GM23248 (cell line): Measurements from ENCODE around the gene PCDHGC3. TPM values are rescaled to one million over a fixed set of nuclear protein-coding genes. Genes with fewer than 3 reads are reported as not detected.
A peak's percentile ranks its signal among the peaks of the same experiment; 100 is the strongest.

ENCODE experiments used
- DNase-seq: peaks from one replicate; pipeline ENCODE4 v3.0.0-alpha.2; 2015
- H2AFZ ChIP-seq: fragments of 200-600 bp; sonication (generic); 2 replicates; pipeline ENCODE4 v1.6.1; 2016; ENCODE audit warnings: antibody characterized with exemption
- H3F3A ChIP-seq: fragments of 200-600 bp; sonication (generic); 2 replicates; pipeline ENCODE4 v1.6.1; 2016; ENCODE audit warnings: mild to moderate bottlenecking, antibody characterized with exemption, mixed run types; ENCODE audit not compliant: insufficient read depth
- H3K27ac ChIP-seq: fragments of 200-600 bp; sonication (generic); 2 replicates; pipeline ENCODE4 v1.5.1; 2016; ENCODE audit warnings: mild to moderate bottlenecking
- H3K27me3 ChIP-seq: fragments of 200-600 bp; sonication (generic); replicated peaks from 2 replicates; pipeline ENCODE4 v1.6.1; 2016; ENCODE audit warnings: mild to moderate bottlenecking; ENCODE audit not compliant: insufficient read depth
- H3K36me3 ChIP-seq: fragments of 200-600 bp; sonication (generic); 2 replicates; pipeline ENCODE4 v1.6.1; 2016; ENCODE audit warnings: low read depth, mild to moderate bottlenecking
- H3K4me1 ChIP-seq: fragments of 200-600 bp; sonication (generic); 2 replicates; pipeline ENCODE4 v1.6.1; 2016; ENCODE audit warnings: mild to moderate bottlenecking; ENCODE audit not compliant: insufficient read depth
- H3K4me2 ChIP-seq: fragments of 200-600 bp; sonication (generic); one replicate; pipeline ENCODE4 v1.6.1; 2016; ENCODE audit warnings: mild to moderate bottlenecking; ENCODE audit not compliant: unreplicated experiment
- H3K4me3 ChIP-seq: fragments of 200-600 bp; sonication (generic); 2 replicates; pipeline ENCODE4 v1.5.1; 2016; ENCODE audit warnings: mild to moderate bottlenecking
- H3K79me2 ChIP-seq: fragments of 200-600 bp; sonication (generic); 2 replicates; pipeline ENCODE4 v1.6.1; 2016; ENCODE audit warnings: mild to moderate bottlenecking; ENCODE audit not compliant: insufficient read depth
- H3K9ac ChIP-seq: fragments of 200-600 bp; sonication (generic); 2 replicates; pipeline ENCODE4 v1.6.1; 2016; ENCODE audit warnings: mild to moderate bottlenecking
- H3K9me2 ChIP-seq: fragments of 200-600 bp; sonication (generic); 2 replicates; pipeline ENCODE4 v1.6.1; 2016; ENCODE audit warnings: mixed run types, mild to moderate bottlenecking, moderate library complexity; ENCODE audit not compliant: insufficient read depth
- H3K9me3 ChIP-seq: fragments of 200-600 bp; sonication (generic); one replicate; pipeline ENCODE4 v1.6.1; 2017; ENCODE audit warnings: low read depth
- H4K20me1 ChIP-seq: fragments of 200-600 bp; sonication (generic); 2 replicates; pipeline ENCODE4 v1.6.0; 2016; ENCODE audit not compliant: insufficient read depth
- EZH2 ChIP-seq: fragments of 200-600 bp; sonication (generic); IDR thresholded peaks from 2 replicates; pipeline ENCODE4 v1.6.1; 2018; ENCODE audit warnings: antibody characterized with exemption, mild to moderate bottlenecking; ENCODE audit not compliant: insufficient read depth, poor library complexity, severe bottlenecking
- EZH2phosphoT487 ChIP-seq: fragments of 200-600 bp; sonication (generic); IDR thresholded peaks from 2 replicates; pipeline ENCODE4 v1.6.1; 2018; ENCODE audit warnings: antibody characterized with exemption, moderate library complexity, mild to moderate bottlenecking, low read depth; ENCODE audit not compliant: insufficient read depth
- WGBS, 2 experiments: methylation state at CpG; one replicate each; pipeline ENCODE4 v1.1.6; 2015 to 2017; ENCODE audit warnings: low lambda C conversion rate in 2 of 2, low coverage in 1 of 2; ENCODE audit errors: missing lambda C conversion rate in 2 of 2; 5-methylcytosine and 5-hydroxymethylcytosine counted together
- in situ Hi-C: fragments of 300-500 bp; cut with MboI; formaldehyde crosslinking; loops from 2 replicates; pipeline ENCODE4 v1.15.0; 2020
- polyA plus RNA-seq: library from polyadenylated mRNA; unstranded; fragments of >200 nt; fragmentation: Nextera tagmentation; extraction: Ambion mirVana; gene quantifications from 2 replicates; pipeline ENCODE4 v1.2.1, GENCODE V29; 2016
- total RNA-seq: library from RNA; depleted of rRNA; stranded (reverse); fragments of >200 nt; shearing (Covaris generic); gene quantifications from 2 replicates; pipeline ENCODE4 v1.2.3, GENCODE V29; 2014

The PCDHGC3 gene
- total and polyA plus RNA-seq, 2 experiments from 2014 or later = 44.6 to 74.4 TPM

GRCh38 chr5:141514330-141515133 is 38.8 kb downstream of the PCDHGC3 start:
- Histone ChIP-seq H3K4me1 (peaks cover 72% of the 10 kb centered on the region), H3K27ac (peak overlapping the region; percentile 94), H3K9me3 (no peaks in the 10 kb centered on the region), H3K27me3 (no peaks in the 10 kb centered on the region), H4K20me1 (no peaks in the 10 kb centered on the region), H2AFZ (no peak overlapping the region), H3K4me2 (peak overlapping the region; percentile 81), H3K36me3 (0 out of 2 replicates have a peak, but pooled peaks cover 3% of the 10 kb centered on the region), H3K4me3 (peak overlapping the region; percentile 69), H3K9me2 (no peaks in the 10 kb centered on the region), H3F3A (peaks cover 50% of the 10 kb centered on the region), H3K9ac (peak overlapping the region; percentile 90), H3K79me2 (peaks cover 8% of the 10 kb centered on the region; the same call in 1 of the 2 replicates)
- in situ Hi-C loops = no loop called here
- WGBS, 2 experiments = 17 to 18% methylated on average over 6 of the region's 6 CpGs
- DNase-seq = peak; percentile 73
- TF ChIP-seq EZH2 (no peak), EZH2phosphoT487 (no peak)

GRCh38 chr5:141515141-141515540 is 39.4 kb downstream of the PCDHGC3 start:
- 95 to 96% methylated on average over 3 of the region's 3 CpGs for WGBS, 2 experiments
- H3K4me1 ChIP-seq = peaks cover 73% of the 10 kb centered on the region
- 0 out of 2 replicates have a peak, but pooled peaks cover 3% of the 10 kb centered on the region for H3K36me3 ChIP-seq
- H4K20me1 ChIP-seq = no peaks in the 10 kb centered on the region
- H3K27me3 ChIP-seq = no peaks in the 10 kb centered on the region
- peak overlapping the region; percentile 90 for H3K9ac ChIP-seq
- no peak for TF ChIP-seq EZH2phosphoT487
- no peak for TF ChIP-seq EZH2
- peak overlapping the region; percentile 81 for H3K4me2 ChIP-seq
- no peaks in the 10 kb centered on the region for H3K9me3 ChIP-seq
- no peak overlapping the region for H3K4me3 ChIP-seq
- peaks cover 50% of the 10 kb centered on the region for H3F3A ChIP-seq
- no peaks in the 10 kb centered on the region for H3K9me2 ChIP-seq
- H3K79me2 ChIP-seq = peaks cover 8% of the 10 kb centered on the region; the same call in 1 of the 2 replicates
- no peak overlapping the region for H2AFZ ChIP-seq
- peak overlapping the region; percentile 94 for H3K27ac ChIP-seq
- no peak for DNase-seq
- in situ Hi-C loops = no loop called here

GRCh38 chr5:141515946-141516671 is 40.3 kb downstream of the PCDHGC3 start:
- WGBS, 2 experiments = 67 to 71% methylated on average over 4 of the region's 4 CpGs
- H3F3A ChIP-seq = peaks cover 59% of the 10 kb centered on the region
- H4K20me1 ChIP-seq = no peaks in the 10 kb centered on the region
- peaks cover 4% of the 10 kb centered on the region; the same call in 1 of the 2 replicates for H3K79me2 ChIP-seq
- H3K4me2 ChIP-seq = no peak overlapping the region
- no peaks in the 10 kb centered on the region for H3K9me3 ChIP-seq
- peak overlapping the region; percentile 94 for H3K27ac ChIP-seq
- H3K9ac ChIP-seq = peak overlapping the region; percentile 90
- H3K4me3 ChIP-seq = no peak overlapping the region
- no peak for DNase-seq
- no peaks in the 10 kb centered on the region for H3K9me2 ChIP-seq
- H2AFZ ChIP-seq = no peak overlapping the region
- peaks cover 82% of the 10 kb centered on the region for H3K4me1 ChIP-seq
- in situ Hi-C loops = no loop called here
- H3K36me3 ChIP-seq = 0 out of 2 replicates have a peak, but pooled peaks cover 3% of the 10 kb centered on the region
- H3K27me3 ChIP-seq = no peaks in the 10 kb centered on the region
- TF ChIP-seq EZH2phosphoT487 = no peak
- TF ChIP-seq EZH2 = no peak

GRCh38 chr5:141516672-141517025 is 40.9 kb downstream of the PCDHGC3 start:
- in situ Hi-C loops = no loop called here
- Histone ChIP-seq H3K9me2 (no peaks in the 10 kb centered on the region), H3F3A (peaks cover 62% of the 10 kb centered on the region), H3K9ac (peak overlapping the region; percentile 90), H3K79me2 (no peaks in the 10 kb centered on the region), H3K36me3 (0 out of 2 replicates have a peak, but pooled peaks cover 2% of the 10 kb centered on the region), H3K9me3 (no peaks in the 10 kb centered on the region), H3K4me1 (peaks cover 85% of the 10 kb centered on the region), H3K4me2 (no peak overlapping the region), H3K27ac (peak overlapping the region; percentile 94), H3K27me3 (no peaks in the 10 kb centered on the region), H4K20me1 (no peaks in the 10 kb centered on the region), H2AFZ (no peak overlapping the region), H3K4me3 (no peak overlapping the region)
- TF ChIP-seq EZH2phosphoT487 (no peak), EZH2 (no peak)
- WGBS, 2 experiments = 11 to 23% methylated on average over 8 of the region's 8 CpGs
- DNase-seq = peak; percentile 91
